Measurements from ENCODE around the gene P2RX2.

The P2RX2 gene

GRCh38 chr12:132618683-132619043 lies at the start of gene P2RX2:
Gene P2RX2 (plus strand): TSS chr12:132618776. CDS start chr12:132618817, 41 bp downstream.
- DNase-seq: no peak

GRCh38 chr12:132568826-132569480 lies 49.6 kb upstream of the P2RX2 start:
- no peak for DNase-seq

GRCh38 chr12:132569856-132570480 lies 48.6 kb upstream of the P2RX2 start:
- DNase-seq: no peak

- no peak for DNase-seq
Observed at GRCh38 chr12:132570635-132571034, 47.9 kb upstream of the P2RX2 start.

GRCh38 chr12:132571051-132571450 lies 47.5 kb upstream of the P2RX2 start:
- no peak for DNase-seq

GRCh38 chr12:132571598-132571997 lies 47.0 kb upstream of the P2RX2 start:
- DNase-seq: no peak

- DNase-seq: no peak
Observed at GRCh38 chr12:132572106-132572505, 46.5 kb upstream of the P2RX2 start.

GRCh38 chr12:132572801-132573760 lies 45.5 kb upstream of the P2RX2 start:
- no peak for DNase-seq

- no peak for DNase-seq
Observed at GRCh38 chr12:132574271-132574996, 44.1 kb upstream of the P2RX2 start.

GRCh38 chr12:132575661-132576060 lies 42.9 kb upstream of the P2RX2 start:
- DNase-seq: no peak

- DNase-seq: no peak
Observed at GRCh38 chr12:132576701-132577100, 41.9 kb upstream of the P2RX2 start.

- DNase-seq: no peak
Observed at GRCh38 chr12:132577191-132577920, 41.2 kb upstream of the P2RX2 start.

- DNase-seq: no peak
Observed at GRCh38 chr12:132578118-132578517, 40.5 kb upstream of the P2RX2 start.

GRCh38 chr12:132578826-132579225 lies 39.8 kb upstream of the P2RX2 start:
- no peak for DNase-seq

- no peak for DNase-seq
Observed at GRCh38 chr12:132579744-132580143, 38.8 kb upstream of the P2RX2 start.

- no peak for DNase-seq
Observed at GRCh38 chr12:132580701-132581292, 37.8 kb upstream of the P2RX2 start.

- no peak for DNase-seq
Observed at GRCh38 chr12:132581348-132582057, 37.1 kb upstream of the P2RX2 start.

- DNase-seq: no peak
Observed at GRCh38 chr12:132582058-132582420, 36.5 kb upstream of the P2RX2 start.

- DNase-seq: no peak
Observed at GRCh38 chr12:132582582-132583410, 35.8 kb upstream of the P2RX2 start.

GRCh38 chr12:132583411-132583710 lies 35.2 kb upstream of the P2RX2 start:
- DNase-seq: no peak

GRCh38 chr12:132583736-132584135 lies 34.8 kb upstream of the P2RX2 start:
- no peak for DNase-seq

All from NCI-H1694 (cell line).